GM12864 (cell line): ENCODE results near the gene FNDC3B.

ENCODE experiments used
- DNase-seq: peaks from one replicate; pipeline ENCODE4 v3.0.0-alpha.2; 2011; ENCODE audit warnings: low read depth
- H3K4me3 ChIP-seq: 2 replicates; pipeline ENCODE4 v1.5.1; 2011; ENCODE audit warnings: mild to moderate bottlenecking, low read depth, low read length, control low read depth
- CTCF ChIP-seq: IDR thresholded peaks from 2 replicates; pipeline ENCODE4 v1.5.1; 2011; ENCODE audit warnings: low read depth, mild to moderate bottlenecking, moderate library complexity, low read length, control low read depth, inconsistent platforms; ENCODE audit errors: missing control alignments

The FNDC3B gene

GRCh38 chr3:172285844-172286243 lies 246.5 kb downstream of the FNDC3B start:
- DNase-seq, result no peak
- TF ChIP-seq CTCF, result no peak
- H3K4me3 ChIP-seq, result no peak overlapping the region

GRCh38 chr3:172286548-172287148 lies 247.3 kb downstream of the FNDC3B start:
- no peak for DNase-seq
- no peak overlapping the region for H3K4me3 ChIP-seq
- no peak for TF ChIP-seq CTCF

- no peak for TF ChIP-seq CTCF
- H3K4me3 ChIP-seq, result no peak overlapping the region
- DNase-seq, result no peak
Observed at GRCh38 chr3:172287937-172288477, 248.6 kb downstream of the FNDC3B start.

GRCh38 chr3:172288651-172289050 lies 249.3 kb downstream of the FNDC3B start:
- no peak for DNase-seq
- no peak for TF ChIP-seq CTCF
- no peak overlapping the region for H3K4me3 ChIP-seq

DNA sequence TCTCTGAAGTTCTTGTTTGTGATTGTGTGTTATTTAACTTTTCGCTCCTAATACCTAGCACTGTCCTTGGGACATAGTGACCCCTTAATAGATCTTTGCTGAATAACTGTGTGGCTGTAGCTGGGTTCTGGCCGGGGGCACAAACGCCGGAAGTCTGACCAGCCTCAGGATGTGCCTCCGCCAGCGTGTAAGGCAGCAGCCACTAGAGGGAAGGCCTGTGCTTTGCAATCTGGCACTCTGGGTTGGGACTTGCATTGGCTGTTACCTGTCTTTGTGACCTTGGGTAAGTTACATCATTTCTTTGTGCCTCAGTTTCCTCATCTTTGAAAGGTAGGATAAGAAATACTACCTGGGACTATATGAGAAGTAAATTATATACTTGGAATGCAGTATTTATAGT lies 250.2 kb downstream of the FNDC3B start:
- DNase-seq, result no peak

GRCh38 chr3:172290457-172290856 lies 251.1 kb downstream of the FNDC3B start:
- TF ChIP-seq CTCF, result no peak
- no peak for DNase-seq
- H3K4me3 ChIP-seq, result no peak overlapping the region

More for the DNA sequence above, 250.2 kb downstream of the FNDC3B start:
- no peak overlapping the region for H3K4me3 ChIP-seq
- peak; percentile 31 for TF ChIP-seq CTCF

- no peak overlapping the region for H3K4me3 ChIP-seq
- no peak for TF ChIP-seq CTCF
- no peak for DNase-seq
Observed at GRCh38 chr3:172291650-172292049, 252.3 kb downstream of the FNDC3B start.
